Measurements from ENCODE around the gene RTL3. TPM values are rescaled to one million over a fixed set of nuclear protein-coding genes. Genes with fewer than 3 reads are reported as not detected.
A peak's percentile ranks its signal among the peaks of the same experiment; 100 is the strongest.

Gene RTL3
- total RNA-seq = under 1 TPM in 1 of 4 donors, not detected in 3; 0.67 TPM

DNA sequence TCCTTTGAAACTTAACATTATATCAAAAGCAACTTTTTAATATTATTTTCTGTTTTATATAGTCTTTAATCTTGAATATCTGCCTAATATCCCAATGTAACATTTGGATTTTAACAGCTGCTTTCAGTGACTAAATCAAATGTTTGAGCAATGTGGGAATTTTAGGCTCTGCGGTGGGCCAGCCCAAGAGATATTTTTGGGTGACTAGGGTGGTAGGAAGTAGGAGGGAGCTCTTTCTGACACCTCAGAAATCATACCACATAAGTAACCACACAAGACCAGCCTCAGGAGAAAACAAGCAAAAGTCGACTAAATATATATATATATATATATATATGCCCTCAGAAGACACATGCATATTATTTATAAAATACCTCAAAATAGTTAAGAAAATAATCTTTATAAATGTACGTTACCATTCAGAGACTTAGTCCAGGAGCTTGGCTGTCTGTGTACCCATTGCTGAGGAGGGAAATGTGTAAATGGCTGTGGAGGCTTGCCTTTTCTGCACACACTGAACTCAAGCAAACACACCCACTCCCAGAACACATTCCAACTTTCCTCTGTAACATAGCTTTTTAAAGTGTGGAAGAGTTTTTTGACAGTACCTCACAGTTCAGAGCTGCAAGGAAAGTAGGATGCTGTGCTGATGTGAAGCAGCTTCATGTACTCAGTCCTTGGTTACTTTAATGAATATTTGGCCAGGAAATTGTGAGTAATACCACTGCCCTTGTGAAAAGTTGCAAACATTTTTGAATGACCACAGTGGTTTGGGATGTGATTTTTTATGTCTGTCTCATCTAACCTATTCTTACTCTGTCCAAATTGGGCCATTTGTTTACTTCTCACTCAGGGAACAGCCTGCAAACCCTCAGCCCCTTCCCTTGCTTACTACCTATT lies at the start of gene RTL3:
Gene RTL3 (minus strand): TSS at position 484 of the 900 bp plus-strand sequence. CDS start 908 bp downstream, outside the sequence.
- Histone ChIP-seq H3K36me3 (no peaks in the 10 kb centered on the region), H3K4me3 (no peak within 1 kb of the TSS), H3K9me3 (no peaks in the 10 kb centered on the region), H3K27me3 (no peaks in the 10 kb centered on the region), H3K4me1 (no peaks in the 10 kb centered on the region), H3K27ac (no peak within 1 kb of the TSS)
- in situ Hi-C loops (cut with MboI; ENCODE audit: low sequenced_read_pairs in 4 of 4) = no loop called here
- DNase-seq = no peak
- TF ChIP-seq POLR2A (IDR thresholded peaks at IDR 0.05) (no peak), CTCF (IDR thresholded peaks at IDR 0.05 in 4 of 5, conservative IDR thresholded peaks at IDR 0.05 in 1 of 5) (no peak)
- intact Hi-C loops (cut with DNase I; ENCODE audit: low total_unique reads) = no loop called here
- ATAC-seq = peak in 1 of 2 donors; percentile 33

GRCh38 chrX:78708816-78709215 lies 49.7 kb upstream of the RTL3 start:
- ATAC-seq = no peak
- Histone ChIP-seq H3K9me3 (no peaks in the 10 kb centered on the region), H3K4me1 (no peaks in the 10 kb centered on the region), H3K27me3 (no peaks in the 10 kb centered on the region), H3K27ac (no peak overlapping the region), H3K36me3 (no peaks in the 10 kb centered on the region), H3K4me3 (no peak overlapping the region)
- peak in 1 of 2 donors; percentile 10 for DNase-seq
- intact Hi-C loops (cut with DNase I; ENCODE audit: low total_unique reads) = no loop called here
- no peak for TF ChIP-seq CTCF (IDR thresholded peaks at IDR 0.05 in 4 of 5, conservative IDR thresholded peaks at IDR 0.05 in 1 of 5)
- TF ChIP-seq POLR2A (IDR thresholded peaks at IDR 0.05) = no peak
- in situ Hi-C loops (cut with MboI; ENCODE audit: low sequenced_read_pairs in 4 of 4) = no loop called here

GRCh38 chrX:78708262-78708661 lies 49.1 kb upstream of the RTL3 start:
- TF ChIP-seq POLR2A (IDR thresholded peaks at IDR 0.05) = no peak
- TF ChIP-seq CTCF (IDR thresholded peaks at IDR 0.05 in 4 of 5, conservative IDR thresholded peaks at IDR 0.05 in 1 of 5) = no peak
- DNase-seq (no peak), ATAC-seq (no peak)
- Histone ChIP-seq H3K36me3 (no peaks in the 10 kb centered on the region), H3K4me1 (no peaks in the 10 kb centered on the region), H3K4me3 (no peak overlapping the region), H3K27ac (no peak overlapping the region), H3K9me3 (no peaks in the 10 kb centered on the region), H3K27me3 (no peaks in the 10 kb centered on the region)
- in situ Hi-C loops (cut with MboI; ENCODE audit: low sequenced_read_pairs in 4 of 4) = no loop called here
- intact Hi-C loops (cut with DNase I; ENCODE audit: low total_unique reads) = no loop called here

- no peaks in the 10 kb centered on the region for H3K36me3 ChIP-seq
- in situ Hi-C loops (cut with MboI; ENCODE audit: low sequenced_read_pairs in 4 of 4) (no loop called here), intact Hi-C loops (cut with DNase I; ENCODE audit: low total_unique reads) (no loop called here)
- ATAC-seq (no peak), DNase-seq (no peak)
- no peaks in the 10 kb centered on the region for H3K27me3 ChIP-seq
- H3K4me1 ChIP-seq = no peaks in the 10 kb centered on the region
- no peak overlapping the region for H3K4me3 ChIP-seq
- H3K27ac ChIP-seq = no peak overlapping the region
- no peak for TF ChIP-seq POLR2A (IDR thresholded peaks at IDR 0.05)
- no peak for TF ChIP-seq CTCF (IDR thresholded peaks at IDR 0.05 in 4 of 5, conservative IDR thresholded peaks at IDR 0.05 in 1 of 5)
- H3K9me3 ChIP-seq = no peaks in the 10 kb centered on the region
Observed at GRCh38 chrX:78706071-78706470, 46.9 kb upstream of the RTL3 start.

Data from gastrocnemius medialis (tissue), 4 donors.